Epithelial cell of umbilical artery (primary cell): ENCODE data around the gene EI24. TPM values are rescaled to one million over a fixed set of nuclear protein-coding genes. Genes with fewer than 3 reads are reported as not detected.

ENCODE experiments used
- total RNA-seq: library from RNA; depleted of rRNA; stranded (reverse); fragments of >200 nt; gene quantifications from 2 replicates; pipeline ENCODE4 v1.2.3, GENCODE V29; 2014

EI24 gene
- 165 and 166 TPM in 2 replicates for total RNA-seq

GRCh38 chr11:125568970-125569914, at the start of gene EI24:
Gene EI24, plus strand, starts transcription at chr11:125569477. Its CDS starts 3,051 bp downstream, at chr11:125572528.

GRCh38 chr11:125592305-125593113, 23.2 kb downstream of the EI24 start, which contains the start of gene STT3A:
Gene STT3A, plus strand, starts transcription at chr11:125592852. Its CDS starts 3,064 bp downstream, at chr11:125595916.

GRCh38 chr11:125624756-125625213, 55.5 kb downstream of the EI24 start, which contains the start of gene CHEK1:
Gene CHEK1, plus strand, starts transcription at chr11:125625163. Its CDS starts 1,606 bp downstream, at chr11:125626769.

Other genes starting within 250 kb of the EI24 start
- 64.7 and 69.2 TPM in 2 replicates for gene FEZ1, start 73.2 kb upstream of the EI24 start, total RNA-seq
- gene STT3A, start 23.4 kb downstream of the EI24 start, total RNA-seq = 165 and 235 TPM in 2 replicates
- gene CHEK1, start 55.7 kb downstream of the EI24 start, total RNA-seq = 34.4 and 39.2 TPM in 2 replicates
- not detected in 2 replicates for gene ACRV1, start 111.4 kb downstream of the EI24 start, total RNA-seq
- gene PATE1, start 176.8 kb downstream of the EI24 start, total RNA-seq = not detected in 2 replicates
- gene PATE2, start 209.4 kb downstream of the EI24 start, total RNA-seq = 0.32 TPM in 1 of 2 replicates, not detected in the other
- gene PATE3, start 218.7 kb downstream of the EI24 start, total RNA-seq = not detected in 2 replicates